ENCODE results near the gene ADGRG4. TPM values are rescaled to one million over a fixed set of nuclear protein-coding genes. Genes with fewer than 3 reads are reported as not detected.

Gene ADGRG4
- polyA plus RNA-seq, 3 donors, result not detected

- Mint-ChIP-seq H3K27me3 (ENCODE audit: low read depth in 3 of 3) (peaks cover 0 to 2% (median 0%) of the 10 kb centered on the region in 3 donors), H3K36me3 (no peaks in the 10 kb centered on the region), H3K27ac (no peak overlapping the region), H3K4me1 (no peaks in the 10 kb centered on the region), H3K4me3 (no peak overlapping the region), H3K9me3 (no peaks in the 10 kb centered on the region)
- Histone ChIP-seq H3K4me2 (replicated peaks; ENCODE audit: extremely low read depth, low read length, poor library complexity, severe bottlenecking) (no peak overlapping the region), H3K4me1 (ENCODE audit: control insufficient read depth in 1 of 2, insufficient read depth in 2 of 2, low read length in 2 of 2) (no peaks in the 10 kb centered on the region), H3K27ac (ENCODE audit: low read depth in 1 of 2, low read length in 2 of 2) (no peak overlapping the region), H3K9me3 (replicated peaks in 1 of 2; ENCODE audit: control insufficient read depth in 1 of 2, insufficient read depth in 1 of 2, low read length in 2 of 2) (no peaks in the 10 kb centered on the region), H4K20me1 (ENCODE audit: insufficient read depth, low read length) (no peaks in the 10 kb centered on the region), H3K4me3 (replicated peaks in 1 of 3; ENCODE audit: low read depth in 2 of 3, low read length in 3 of 3) (no peak overlapping the region), H2AFZ (ENCODE audit: insufficient read depth, low read depth, low read length, poor library complexity, severe bottlenecking) (no peak overlapping the region), H3K9ac (ENCODE audit: insufficient read depth, low read length, poor library complexity, severe bottlenecking) (no peak overlapping the region), H3K36me3 (replicated peaks in 1 of 2; ENCODE audit: control insufficient read depth in 1 of 2, insufficient read depth in 2 of 2, low read length in 2 of 2) (no peaks in the 10 kb centered on the region), H3K79me2 (ENCODE audit: insufficient read depth, low read length) (no peaks in the 10 kb centered on the region), H3K27me3 (ENCODE audit: control insufficient read depth in 2 of 2, insufficient read depth in 2 of 2, low read length in 2 of 2) (no peaks in the 10 kb centered on the region)
- no peak for DNase-seq
- 100% methylated on average over 3 of the region's 4 CpGs for WGBS (ENCODE audit: insufficient coverage)
- no peak for TF ChIP-seq CTCF (IDR thresholded peaks at IDR 0.05)
- intact Hi-C loops (cut with micrococcal nuclease), result no loop called here
Observed at GRCh38 chrX:136397001-136397400, 96.2 kb downstream of the ADGRG4 start.

GRCh38 chrX:136405126-136405525, 104.4 kb downstream of the ADGRG4 start:
- intact Hi-C loops (cut with micrococcal nuclease), result no loop called here
- Histone ChIP-seq H3K9ac (ENCODE audit: insufficient read depth, low read length, poor library complexity, severe bottlenecking) (no peak overlapping the region), H3K27ac (ENCODE audit: low read depth in 1 of 2, low read length in 2 of 2) (no peak overlapping the region), H3K4me1 (ENCODE audit: control insufficient read depth in 1 of 2, insufficient read depth in 2 of 2, low read length in 2 of 2) (no peaks in the 10 kb centered on the region), H3K4me2 (replicated peaks; ENCODE audit: extremely low read depth, low read length, poor library complexity, severe bottlenecking) (no peak overlapping the region), H4K20me1 (ENCODE audit: insufficient read depth, low read length) (no peaks in the 10 kb centered on the region), H3K27me3 (ENCODE audit: control insufficient read depth in 2 of 2, insufficient read depth in 2 of 2, low read length in 2 of 2) (peaks cover 0 to 2% of the 10 kb centered on the region in 2 donors), H3K36me3 (replicated peaks in 1 of 2; ENCODE audit: control insufficient read depth in 1 of 2, insufficient read depth in 2 of 2, low read length in 2 of 2) (no peaks in the 10 kb centered on the region), H2AFZ (ENCODE audit: insufficient read depth, low read depth, low read length, poor library complexity, severe bottlenecking) (no peak overlapping the region), H3K4me3 (replicated peaks in 1 of 3; ENCODE audit: low read depth in 2 of 3, low read length in 3 of 3) (no peak overlapping the region), H3K79me2 (ENCODE audit: insufficient read depth, low read length) (no peaks in the 10 kb centered on the region), H3K9me3 (replicated peaks in 1 of 2; ENCODE audit: control insufficient read depth in 1 of 2, insufficient read depth in 1 of 2, low read length in 2 of 2) (no peaks in the 10 kb centered on the region)
- no peak for DNase-seq
- Mint-ChIP-seq H3K4me3 (no peak overlapping the region), H3K36me3 (no peaks in the 10 kb centered on the region), H3K27me3 (ENCODE audit: low read depth in 3 of 3) (peaks cover 2 to 3% (median 3%) of the 10 kb centered on the region in 3 donors), H3K4me1 (no peaks in the 10 kb centered on the region), H3K9me3 (no peaks in the 10 kb centered on the region), H3K27ac (no peak overlapping the region)
- no peak for TF ChIP-seq CTCF (IDR thresholded peaks at IDR 0.05)
- no CpG with 5 or more reads among the region's 8 CpGs for WGBS (ENCODE audit: insufficient coverage)
